Neuronal stem cell (in vitro differentiated cells): ENCODE results near the gene TASP1.

Experiments
- DNase-seq: peaks from one replicate; pipeline ENCODE4 v3.0.0-alpha.2; 2013; ENCODE audit warnings: low spot score
- H2AFZ ChIP-seq: one replicate; pipeline ENCODE4 v1.6.1; 2013; ENCODE audit warnings: mild to moderate bottlenecking, low read length, inconsistent platforms
- H2AK5ac ChIP-seq: 2 replicates; pipeline ENCODE4 v1.6.1; 2013; ENCODE audit warnings: low read depth, mild to moderate bottlenecking, inconsistent platforms, low read length, moderate library complexity, mixed read lengths
- H2BK120ac ChIP-seq: 2 replicates; pipeline ENCODE4 v1.6.1; 2013; ENCODE audit warnings: low read depth, mild to moderate bottlenecking, inconsistent platforms, low read length, moderate library complexity, mixed read lengths
- H2BK12ac ChIP-seq: one replicate; pipeline ENCODE4 v1.6.1; 2013; ENCODE audit warnings: low read length, inconsistent platforms
- H2BK15ac ChIP-seq: 2 replicates; pipeline ENCODE4 v1.6.1; 2013; ENCODE audit warnings: mild to moderate bottlenecking, low read length, inconsistent platforms, mixed read lengths
- H2BK5ac ChIP-seq: one replicate; pipeline ENCODE4 v1.6.1; 2013; ENCODE audit warnings: inconsistent platforms, mild to moderate bottlenecking, low read length, moderate library complexity
- H3K14ac ChIP-seq: one replicate; pipeline ENCODE4 v1.6.1; 2013; ENCODE audit warnings: low read length, inconsistent platforms
- H3K18ac ChIP-seq: 2 replicates; pipeline ENCODE4 v1.6.1; 2013; ENCODE audit warnings: low read length, inconsistent platforms
- H3K23ac ChIP-seq: 2 replicates; pipeline ENCODE4 v1.6.1; 2013; ENCODE audit warnings: low read depth, mild to moderate bottlenecking, mixed read lengths, low read length, inconsistent platforms; ENCODE audit not compliant: poor library complexity
- H3K27ac ChIP-seq: replicated peaks from 3 replicates; pipeline ENCODE4 v1.5.1; 2013; ENCODE audit warnings: low read length, inconsistent platforms
- H3K27me3 ChIP-seq, 3 experiments: 2 replicates each; pipeline ENCODE4 v1.6.1; 2013; ENCODE audit warnings: low read length in 3 of 3, mild to moderate bottlenecking in 2 of 3, inconsistent platforms in 1 of 3, low read depth in 1 of 3, mixed read lengths in 1 of 3, moderate library complexity in 1 of 3; ENCODE audit not compliant: control insufficient read depth in 3 of 3, insufficient read depth in 3 of 3
- H3K36me3 ChIP-seq, 2 donors: replicated peaks in 1 of 2; 2 replicates each; pipeline ENCODE4 v1.6.1; 2013; ENCODE audit warnings: low read length in 2 of 2; ENCODE audit not compliant: control insufficient read depth in 2 of 2, insufficient read depth in 2 of 2
- H3K4ac ChIP-seq: 2 replicates; pipeline ENCODE4 v1.6.1; 2013; ENCODE audit warnings: inconsistent platforms, mild to moderate bottlenecking, low read length, moderate library complexity
- H3K4me1 ChIP-seq, 2 donors: 1 replicate in 1 of 2; 2 replicates in 1 of 2; pipeline ENCODE4 v1.6.1; 2013; ENCODE audit warnings: low read length in 2 of 2, low read depth in 1 of 2; ENCODE audit not compliant: control insufficient read depth in 2 of 2, insufficient read depth in 1 of 2
- H3K4me2 ChIP-seq: one replicate; pipeline ENCODE4 v1.6.1; 2013; ENCODE audit warnings: mild to moderate bottlenecking, low read length, inconsistent platforms; ENCODE audit not compliant: insufficient read depth, poor library complexity, severe bottlenecking
- H3K4me3 ChIP-seq, 2 donors: 2 replicates each; pipeline ENCODE4 v1.5.1; 2013; ENCODE audit warnings: low read length in 2 of 2, mild to moderate bottlenecking in 2 of 2, inconsistent platforms in 1 of 2, moderate library complexity in 1 of 2
- H3K79me1 ChIP-seq: one replicate; pipeline ENCODE4 v1.6.1; 2013; ENCODE audit warnings: low read depth, mild to moderate bottlenecking, inconsistent platforms, low read length, moderate library complexity
- H3K9ac ChIP-seq: one replicate; pipeline ENCODE4 v1.6.1; 2013; ENCODE audit warnings: mild to moderate bottlenecking, low read depth, low read length, inconsistent platforms; ENCODE audit not compliant: poor library complexity
- H3K9me3 ChIP-seq, 2 donors: replicated peaks in 1 of 2; 2 replicates each; pipeline versions ENCODE3 to v1.6.1; 2013; ENCODE audit warnings: low read length in 2 of 2, mild to moderate bottlenecking in 2 of 2, inconsistent platforms in 1 of 2, low read depth in 1 of 2, mixed read lengths in 1 of 2, moderate library complexity in 1 of 2; ENCODE audit not compliant: control insufficient read depth in 2 of 2, insufficient read depth in 1 of 2
- H4K8ac ChIP-seq: one replicate; pipeline ENCODE4 v1.6.1; 2013; ENCODE audit warnings: low read depth, mild to moderate bottlenecking, inconsistent platforms, low read length, moderate library complexity
- H4K91ac ChIP-seq: one replicate; pipeline ENCODE4 v1.6.1; 2013; ENCODE audit warnings: low read length, low read depth, mild to moderate bottlenecking, inconsistent platforms; ENCODE audit not compliant: poor library complexity
- WGBS, 2 donors: extraction: QIAGEN DNeasy Blood & Tissue Kit; methylation state at CpG; one replicate each; pipeline ENCODE4 v1.1.7; 2013; ENCODE audit warnings: missing lambda C conversion rate in 2 of 2, mixed read lengths in 1 of 2; ENCODE audit not compliant: insufficient read length in 2 of 2, insufficient replicate concordance in 1 of 2; ENCODE audit errors: extremely low coverage in 2 of 2; 5-methylcytosine and 5-hydroxymethylcytosine counted together

The TASP1 gene

DNA sequence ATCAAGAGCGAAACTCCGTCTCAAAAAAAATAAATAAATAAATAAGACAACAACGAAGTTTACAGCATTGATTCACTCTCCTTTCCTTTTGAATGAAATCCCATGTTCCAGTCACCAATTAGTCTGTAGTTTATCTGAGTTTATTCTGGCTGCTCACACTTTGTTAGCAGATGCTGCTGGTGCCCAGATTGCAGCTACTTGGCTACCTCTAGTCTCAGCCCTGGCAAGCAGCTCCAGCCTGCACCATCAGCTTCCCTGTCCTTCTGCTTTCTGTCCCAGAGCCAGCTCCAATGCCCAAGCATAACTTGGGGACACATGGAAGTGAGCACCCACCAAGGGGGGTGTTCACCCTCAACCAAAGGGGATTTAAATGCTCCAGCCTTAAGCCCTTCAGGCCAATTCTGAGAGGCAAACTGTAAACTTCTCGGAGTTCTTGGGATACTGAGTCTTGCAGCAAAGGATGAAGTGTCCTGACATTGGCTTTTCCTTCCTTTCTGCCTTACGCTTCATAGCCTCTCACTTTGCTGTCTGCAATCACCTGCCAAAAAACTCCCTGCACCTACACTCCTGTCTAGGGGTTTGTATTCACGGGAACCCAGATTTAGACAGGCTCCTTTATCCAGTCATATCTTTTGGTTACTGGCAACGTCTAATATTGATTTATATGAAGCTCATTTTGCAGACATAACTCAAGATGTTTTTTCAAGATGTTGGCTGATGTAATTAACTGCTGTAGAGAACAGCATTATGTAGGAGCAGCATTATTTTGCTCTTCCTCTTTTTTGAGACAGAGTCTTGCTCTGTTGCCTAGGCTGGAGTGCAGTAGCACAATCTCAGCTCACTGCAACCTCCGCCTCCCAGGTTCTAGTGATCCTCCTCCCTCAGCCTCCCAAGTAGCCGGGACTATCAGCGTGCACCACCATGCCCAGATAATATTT is 9.8 kb upstream of the TASP1 start:
- Histone ChIP-seq H2BK15ac (no peak overlapping the region), H2BK12ac (no peak overlapping the region), H3K36me3 (no peaks in the 10 kb centered on the region), H2AFZ (no peak overlapping the region), H3K4me1 (peaks cover 0 to 4% of the 10 kb centered on the region in 2 donors), H3K9me3 (no peaks in the 10 kb centered on the region), H4K91ac (no peak overlapping the region), H2AK5ac (no peak overlapping the region), H3K27me3 (no peaks in the 10 kb centered on the region), H3K27ac (no peak overlapping the region), H3K14ac (no peak overlapping the region), H2BK5ac (no peak overlapping the region), H3K23ac (no peak overlapping the region), H3K9ac (no peak overlapping the region), H2BK120ac (no peak overlapping the region), H3K18ac (no peak overlapping the region), H3K4me2 (no peak overlapping the region), H3K79me1 (no peaks in the 10 kb centered on the region), H3K4me3 (no peak overlapping the region), H4K8ac (no peak overlapping the region), H3K4ac (no peak overlapping the region)
- no CpG with 5 or more reads among the region's 10 CpGs for WGBS, 2 donors
- no peak for DNase-seq

DNA sequence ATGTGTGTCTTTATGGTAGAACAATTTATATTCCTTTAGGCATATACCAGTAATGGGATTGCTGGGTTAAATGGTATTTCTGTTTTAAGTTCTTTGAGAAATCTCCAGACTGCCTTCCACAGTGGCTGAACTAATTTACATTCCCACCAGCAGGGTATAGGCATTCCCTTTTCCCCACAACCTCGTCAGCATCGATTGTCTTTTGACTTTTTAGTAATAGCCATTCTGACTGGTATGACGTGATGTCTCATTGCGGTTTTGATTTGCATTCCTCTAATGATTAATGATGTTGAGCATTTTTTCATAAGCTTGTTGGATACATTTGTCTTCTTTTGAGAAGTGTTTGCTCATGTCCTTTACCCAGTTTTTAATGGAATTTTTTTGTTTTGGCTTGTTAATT is 5.3 kb upstream of the TASP1 start:
- no peak overlapping the region for H2AK5ac ChIP-seq
- no peak overlapping the region for H2BK12ac ChIP-seq
- H3K4me2 ChIP-seq: no peak overlapping the region
- DNase-seq: no peak
- H2BK5ac ChIP-seq: no peak overlapping the region
- no peak overlapping the region for H3K9ac ChIP-seq
- no peaks in the 10 kb centered on the region for H3K36me3 ChIP-seq
- H4K91ac ChIP-seq: no peak overlapping the region
- H3K4me3 ChIP-seq: no peak overlapping the region
- H3K14ac ChIP-seq: no peak overlapping the region
- H3K4me1 ChIP-seq: no peaks in the 10 kb centered on the region
- H2BK15ac ChIP-seq: no peak overlapping the region
- peaks cover 0 to 15% (median 2%) of the 10 kb centered on the region in 3 experiments for H3K27me3 ChIP-seq
- H3K79me1 ChIP-seq: no peaks in the 10 kb centered on the region
- H3K4ac ChIP-seq: no peak overlapping the region
- H4K8ac ChIP-seq: no peak overlapping the region
- H3K23ac ChIP-seq: no peak overlapping the region
- H3K27ac ChIP-seq: no peak overlapping the region
- no peak overlapping the region for H3K18ac ChIP-seq
- H2BK120ac ChIP-seq: no peak overlapping the region
- no peak overlapping the region for H2AFZ ChIP-seq
- WGBS, 2 donors: no CpG with 5 or more reads among the region's 4 CpGs
- no peaks in the 10 kb centered on the region for H3K9me3 ChIP-seq

DNA sequence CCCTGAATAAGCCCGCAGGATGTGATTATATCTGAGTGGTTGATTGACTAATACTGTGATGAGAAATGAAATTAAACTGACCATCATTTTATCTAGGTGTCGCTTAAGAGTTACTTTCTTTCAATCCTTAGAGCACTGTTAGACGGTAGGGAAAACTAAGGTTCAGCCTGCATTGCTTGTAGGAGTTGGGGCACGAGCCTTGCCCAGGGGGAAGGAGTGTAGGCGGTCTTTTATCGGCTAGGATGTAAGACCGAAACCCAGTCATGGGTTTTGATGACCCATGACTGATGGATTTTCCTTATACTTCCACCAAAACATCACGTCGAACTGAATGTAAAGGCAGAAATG is 392 bp upstream of the TASP1 start:
- H3K4me2 ChIP-seq: peak overlapping the region; percentile 71
- no peak overlapping the region for H2BK120ac ChIP-seq
- no peak overlapping the region for H2BK5ac ChIP-seq
- H3K9me3 ChIP-seq: no peaks in the 10 kb centered on the region
- H4K8ac ChIP-seq: no peak overlapping the region
- H3K36me3 ChIP-seq: no peaks in the 10 kb centered on the region
- H3K27me3 ChIP-seq: peaks cover 0 to 15% (median 2%) of the 10 kb centered on the region in 3 experiments
- no peak for DNase-seq
- H3K23ac ChIP-seq: no peak overlapping the region
- no peak overlapping the region for H2BK12ac ChIP-seq
- H2BK15ac ChIP-seq: no peak overlapping the region
- H3K4ac ChIP-seq: no peak overlapping the region
- no peak overlapping the region for H3K27ac ChIP-seq
- H3K9ac ChIP-seq: no peak overlapping the region
- no peak overlapping the region for H2AK5ac ChIP-seq
- H3K14ac ChIP-seq: no peak overlapping the region
- H3K4me3 ChIP-seq: peak overlapping the region; percentile 77 to 94
- no CpG with 5 or more reads among the region's 9 CpGs for WGBS, 2 donors
- no peak overlapping the region for H4K91ac ChIP-seq
- H3K4me1 ChIP-seq: no peaks in the 10 kb centered on the region
- H3K18ac ChIP-seq: no peak overlapping the region
- peak overlapping the region; percentile 94 for H2AFZ ChIP-seq
- no peaks in the 10 kb centered on the region for H3K79me1 ChIP-seq

DNA sequence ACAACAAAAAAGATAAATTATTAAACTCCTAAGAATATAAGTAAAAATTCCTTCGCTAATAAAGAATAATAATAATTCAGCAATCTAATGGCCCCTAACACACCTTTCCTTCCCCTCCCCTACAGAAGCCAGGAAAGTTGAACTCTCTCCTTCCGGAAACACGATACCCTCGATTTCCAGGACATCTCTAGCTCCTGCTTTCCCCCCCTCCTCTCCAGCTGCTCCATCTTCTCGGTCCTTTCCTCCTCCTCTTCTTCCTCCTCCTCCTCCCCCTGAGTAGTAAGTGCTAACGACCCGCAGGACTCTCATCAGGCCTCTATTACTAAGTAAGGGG is 603 bp downstream of the TASP1 start:
- Histone ChIP-seq H2BK5ac (no peak overlapping the region), H2BK12ac (no peak overlapping the region), H3K18ac (peak overlapping the region; percentile 38), H3K14ac (no peak overlapping the region), H3K4me2 (peak overlapping the region; percentile 80), H4K8ac (no peak overlapping the region), H3K9me3 (no peaks in the 10 kb centered on the region), H3K4me3 (peak overlapping the region; percentile 77 to 94), H3K79me1 (no peaks in the 10 kb centered on the region), H3K9ac (peak overlapping the region; percentile 91), H3K27me3 (peaks cover 0 to 15% (median 2%) of the 10 kb centered on the region in 3 experiments), H2AFZ (peak overlapping the region; percentile 94), H2BK120ac (no peak overlapping the region), H2AK5ac (no peak overlapping the region), H3K4me1 (no peaks in the 10 kb centered on the region), H3K36me3 (no peaks in the 10 kb centered on the region), H2BK15ac (no peak overlapping the region), H3K4ac (no peak overlapping the region), H3K27ac (peak overlapping the region; percentile 33), H3K23ac (peak overlapping the region; percentile 85), H4K91ac (no peak overlapping the region)
- DNase-seq: no peak
- no CpG with 5 or more reads among the region's 7 CpGs for WGBS, 2 donors
